Measurements from ENCODE around the gene EPHB6. TPM values are rescaled to one million over a fixed set of nuclear protein-coding genes. Genes with fewer than 3 reads are reported as not detected.
A peak's percentile ranks its signal among the peaks of the same experiment; 100 is the strongest.

EPHB6 gene
- total RNA-seq, 1 donor from 2014 or later, result 15.9 TPM

GRCh38 chr7:142864980-142865747 is 10.3 kb downstream of the EPHB6 start:
- DNase-seq, result peak; percentile 37

DNA sequence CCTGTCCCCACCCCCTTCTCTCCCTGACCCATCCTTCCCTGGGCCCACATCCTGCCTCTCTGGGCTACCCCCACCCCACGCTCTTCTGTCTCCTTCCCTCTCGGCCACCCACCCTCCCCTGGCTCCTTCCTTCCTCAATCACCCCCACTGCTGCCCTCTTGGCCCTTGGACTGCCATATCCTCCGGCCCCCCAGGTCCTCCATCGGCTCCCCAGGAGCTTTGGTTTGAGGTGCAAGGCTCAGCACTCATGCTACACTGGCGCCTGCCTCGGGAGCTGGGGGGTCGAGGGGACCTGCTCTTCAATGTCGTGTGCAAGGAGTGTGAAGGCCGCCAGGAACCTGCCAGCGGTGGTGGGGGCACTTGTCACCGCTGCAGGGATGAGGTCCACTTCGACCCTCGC is 10.9 kb downstream of the EPHB6 start:
- no peak for DNase-seq

- peak; percentile 38 for DNase-seq
These were observed 11.7 kb downstream of the EPHB6 start for GRCh38 chr7:142866361-142867096.

DNA sequence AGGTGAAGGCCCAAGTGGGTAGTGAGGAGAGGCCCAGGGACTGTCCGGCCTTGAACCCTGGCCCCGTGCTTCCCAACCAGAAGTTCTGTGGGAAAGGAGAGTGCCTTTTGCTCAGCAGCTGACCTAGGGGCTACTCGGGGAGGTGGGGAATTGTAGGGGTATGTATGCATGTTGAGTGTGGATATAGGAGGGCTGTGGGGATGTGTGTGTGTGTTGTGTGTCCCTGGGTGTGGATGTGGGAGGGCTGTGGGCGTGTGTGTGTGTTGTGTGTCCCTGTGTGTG is 12.2 kb downstream of the EPHB6 start:
- DNase-seq, result no peak

GRCh38 chr7:142867398-142868187 is 12.7 kb downstream of the EPHB6 start:
- no peak for DNase-seq

- no peak for DNase-seq
These were observed 13.5 kb downstream of the EPHB6 start for GRCh38 chr7:142868188-142868985.

- DNase-seq, result no peak
These were observed 14.1 kb downstream of the EPHB6 start for GRCh38 chr7:142868986-142869415.

- no peak for DNase-seq
These were observed 14.6 kb downstream of the EPHB6 start for GRCh38 chr7:142869434-142869833.

DNA sequence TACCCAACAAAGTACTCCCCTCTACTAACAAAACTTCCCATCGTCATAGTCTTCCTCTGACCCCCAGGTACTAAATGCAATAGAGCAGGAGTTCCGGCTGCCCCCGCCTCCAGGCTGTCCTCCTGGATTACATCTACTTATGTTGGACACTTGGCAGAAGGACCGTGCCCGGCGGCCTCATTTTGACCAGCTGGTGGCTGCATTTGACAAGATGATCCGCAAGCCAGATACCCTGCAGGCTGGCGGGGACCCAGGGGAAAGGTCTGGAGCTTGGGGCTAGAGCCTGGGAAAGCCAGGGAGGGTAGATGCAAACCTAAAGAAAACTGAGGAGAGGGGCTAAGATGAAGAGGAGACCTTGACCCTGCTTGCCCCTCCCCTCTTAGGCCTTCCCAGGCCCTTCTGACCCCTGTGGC is 15.3 kb downstream of the EPHB6 start:
- DNase-seq, result no peak

GRCh38 chr7:142870566-142871259 is 15.8 kb downstream of the EPHB6 start:
- DNase-seq, result no peak

GRCh38 chr7:142871260-142872105 is 16.6 kb downstream of the EPHB6 start:
- no peak for DNase-seq

GRCh38 chr7:142872106-142872675 is 17.3 kb downstream of the EPHB6 start:
- no peak for DNase-seq

GRCh38 chr7:142873281-142873784 is 18.5 kb downstream of the EPHB6 start:
- no peak for DNase-seq

DNA sequence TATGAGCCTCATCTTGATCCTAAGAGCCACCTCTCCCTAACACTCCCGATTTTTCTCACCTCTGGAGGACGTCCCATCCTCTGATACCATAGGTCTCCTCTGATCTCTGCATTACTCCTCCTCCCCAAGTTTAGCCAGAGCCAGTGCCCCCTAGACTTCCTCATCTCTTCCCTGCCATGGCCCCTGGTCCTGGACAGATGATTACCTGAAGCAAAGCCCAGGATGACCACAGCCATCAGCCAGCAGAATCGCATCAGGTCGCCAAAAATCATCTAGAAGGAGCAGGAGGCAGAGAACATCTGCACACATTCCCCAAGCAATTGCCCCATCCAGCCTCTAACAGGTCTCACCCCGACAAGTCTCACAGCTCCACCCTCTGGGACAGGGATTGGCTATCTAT is 19.0 kb downstream of the EPHB6 start:
- DNase-seq, result no peak

DNA sequence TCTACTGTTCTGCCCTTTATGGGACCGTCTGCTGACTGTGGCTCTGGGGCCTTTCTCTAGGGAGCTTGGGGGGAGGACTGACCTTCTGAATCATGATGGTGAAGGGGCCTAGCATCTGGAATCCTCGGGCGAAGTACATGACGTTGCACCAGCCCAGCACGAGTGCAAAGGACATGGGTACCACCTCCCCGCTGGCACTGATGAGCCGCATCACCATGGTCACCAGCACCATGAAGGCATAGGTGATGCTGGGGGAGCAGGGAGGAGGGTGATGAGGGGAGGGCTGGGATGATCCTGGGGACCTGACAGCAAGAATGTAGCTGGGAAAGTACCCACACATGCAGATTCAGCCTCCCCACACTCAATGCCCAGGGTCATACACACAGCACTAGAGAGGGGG is 19.5 kb downstream of the EPHB6 start:
- DNase-seq, result no peak

DNA sequence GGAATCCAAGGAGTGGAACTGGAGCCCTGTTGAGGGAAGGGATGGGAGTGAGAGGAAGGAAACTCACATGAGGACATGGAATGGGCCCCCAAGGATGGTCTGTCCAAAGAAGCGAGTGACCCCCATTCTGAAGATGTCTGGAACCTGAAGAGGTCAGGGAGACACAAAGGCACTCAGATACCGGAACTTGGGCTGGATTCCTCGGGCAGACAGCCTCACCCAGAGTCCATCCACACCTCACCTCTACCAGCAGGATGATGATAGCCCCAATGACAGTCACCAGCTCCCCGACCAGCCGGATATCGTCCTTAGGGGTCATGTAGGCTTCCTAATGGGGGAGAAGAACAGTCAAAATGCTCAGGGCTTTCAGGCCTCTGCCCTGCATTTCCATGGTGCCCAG is 20.0 kb downstream of the EPHB6 start:
- no peak for DNase-seq

DNA sequence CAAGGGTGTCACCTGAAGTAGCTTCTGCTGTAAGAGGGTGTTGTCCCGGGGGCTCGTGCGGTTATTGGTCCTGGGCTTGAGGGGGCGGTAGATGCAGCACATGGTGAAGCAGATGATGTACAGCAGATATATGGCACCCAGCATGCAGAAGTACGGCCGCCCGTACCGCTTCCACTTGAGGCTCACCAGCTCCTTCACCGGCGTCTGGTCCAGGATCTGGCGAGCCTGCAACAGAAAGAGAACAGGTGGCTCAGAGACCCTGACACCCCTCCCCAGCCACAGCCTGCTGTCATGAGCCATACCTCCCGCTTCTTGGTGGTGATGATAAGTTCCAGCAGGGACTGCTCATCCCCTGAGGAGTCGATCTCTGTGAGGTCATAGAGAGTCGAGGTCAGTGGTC is 20.6 kb downstream of the EPHB6 start:
- no peak for DNase-seq

- no peak for DNase-seq
These were observed 21.5 kb downstream of the EPHB6 start for GRCh38 chr7:142876236-142876960.

Measured in tongue (tissue), 2 donors.